HG03064 (cell line): ENCODE results near the gene TMC7.

Source experiments
- ATAC-seq: cut with Tn5 transposase; IDR thresholded peaks from one replicate; pipeline ENCODE4 v1.9.1; 2021; ENCODE audit warnings: low read depth; ENCODE audit not compliant: unreplicated experiment

Gene TMC7

DNA sequence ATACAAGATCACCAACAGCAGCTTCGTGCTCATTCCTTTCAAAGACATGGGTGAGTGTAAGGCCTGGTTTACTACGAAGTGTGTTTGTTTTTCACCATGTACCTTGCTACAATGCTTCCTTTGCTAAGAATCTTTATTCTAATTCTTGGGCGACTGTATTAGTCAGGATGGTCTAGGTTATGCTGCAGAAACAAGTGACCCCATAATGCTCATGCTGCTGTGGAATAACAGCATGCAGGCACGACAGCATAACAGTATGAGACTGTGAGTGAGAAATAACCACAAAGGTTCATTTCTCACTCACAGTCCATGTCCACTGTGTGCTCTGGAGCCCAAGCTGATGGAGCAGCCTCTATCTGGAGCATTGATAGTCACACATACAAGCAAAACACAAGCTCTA lies 38.0 kb downstream of the TMC7 start:
- no peak for ATAC-seq

DNA sequence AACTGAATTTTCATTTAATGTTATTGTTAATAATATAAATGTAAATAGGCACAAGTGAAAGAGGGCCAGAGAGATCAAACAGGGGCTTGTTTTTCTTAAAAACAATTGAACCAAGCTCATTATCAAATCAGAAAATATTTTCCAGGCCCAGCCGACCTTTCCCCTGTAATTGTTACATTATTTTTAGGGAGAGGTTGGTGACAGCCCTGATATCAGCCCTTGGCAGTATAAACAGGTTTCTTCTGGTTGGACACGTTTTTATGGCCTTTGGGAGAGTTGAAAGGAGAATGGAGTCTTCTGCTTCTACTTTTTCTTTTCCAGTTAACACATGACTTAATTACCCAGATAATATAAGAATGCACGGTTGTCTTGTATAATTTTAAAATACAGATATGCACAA lies 43.7 kb downstream of the TMC7 start:
- no peak for ATAC-seq

DNA sequence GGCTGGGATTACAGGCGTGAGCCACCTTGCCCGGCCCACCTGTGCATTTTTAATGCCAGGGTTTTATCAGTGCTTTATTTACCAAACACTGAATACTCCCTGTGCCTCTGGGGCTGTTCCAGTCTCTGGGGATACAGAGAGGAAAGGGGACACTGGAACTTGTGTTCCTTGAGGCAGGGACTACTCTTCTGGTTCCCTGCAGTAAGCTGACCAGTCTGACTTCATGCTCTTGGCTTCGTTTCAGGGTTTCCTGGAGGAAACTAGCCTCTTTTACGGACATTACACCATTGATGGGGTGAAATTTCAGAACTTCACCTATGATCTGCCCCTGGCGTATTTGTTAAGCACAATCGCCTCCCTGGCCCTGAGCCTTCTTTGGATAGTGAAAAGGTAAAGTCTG lies 46.2 kb downstream of the TMC7 start:
- ATAC-seq = no peak

DNA sequence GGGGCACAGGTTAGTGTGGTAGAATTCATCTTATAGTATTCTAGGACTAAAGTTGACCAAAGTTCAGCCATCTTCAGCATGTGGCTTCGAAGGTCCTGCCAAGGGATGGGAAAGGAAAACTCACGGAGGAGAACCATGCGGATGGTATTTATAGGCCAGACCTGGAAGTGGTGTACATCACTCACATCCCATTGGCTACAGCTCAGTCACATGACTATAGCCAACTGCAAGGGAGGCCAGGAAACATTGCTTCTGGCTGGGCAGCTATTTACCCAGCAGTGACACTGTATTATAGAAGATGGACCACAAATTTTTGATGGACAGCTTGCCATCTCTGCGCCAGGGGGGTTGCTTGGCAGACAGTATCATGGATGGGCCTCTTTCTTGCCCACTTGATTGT lies 48.0 kb downstream of the TMC7 start:
- ATAC-seq = no peak

DNA sequence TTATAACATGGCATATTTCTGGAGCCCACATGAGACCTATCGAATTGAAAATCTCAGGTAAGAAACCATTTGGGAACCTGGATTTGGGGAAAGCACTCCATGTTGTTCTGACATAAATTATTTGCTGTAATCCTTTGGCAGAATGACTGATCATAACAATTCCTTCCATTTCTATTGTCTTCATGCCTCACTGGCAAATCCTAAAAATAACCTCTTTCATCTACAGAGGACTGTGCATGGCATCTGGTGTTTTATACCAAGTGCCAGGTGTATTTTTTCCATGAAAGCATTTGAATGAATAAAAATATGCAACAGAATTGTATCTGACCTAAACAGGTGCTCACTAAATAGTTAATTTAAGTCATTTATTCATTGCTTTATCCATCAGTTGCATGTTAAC lies 50.0 kb downstream of the TMC7 start:
- ATAC-seq = no peak

DNA sequence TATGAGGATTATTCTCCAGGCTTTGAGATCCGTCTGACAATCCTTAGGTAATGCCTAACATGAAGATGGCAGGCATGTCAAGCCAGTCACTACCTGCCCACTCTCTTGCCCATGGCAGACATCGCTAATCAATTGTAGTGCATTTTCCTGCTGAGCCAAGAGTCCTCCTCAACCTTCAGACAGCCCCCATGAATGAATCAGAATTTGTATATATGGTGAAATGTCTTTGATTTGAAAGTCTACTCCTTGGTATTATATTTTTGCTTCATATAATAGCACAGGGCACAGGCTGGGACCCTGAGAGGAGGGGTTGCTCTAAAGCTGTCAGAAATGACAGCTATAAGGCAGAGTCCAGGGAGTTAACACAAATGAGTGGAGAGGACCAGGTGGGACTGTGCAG lies 56.7 kb downstream of the TMC7 start:
- no peak for ATAC-seq

DNA sequence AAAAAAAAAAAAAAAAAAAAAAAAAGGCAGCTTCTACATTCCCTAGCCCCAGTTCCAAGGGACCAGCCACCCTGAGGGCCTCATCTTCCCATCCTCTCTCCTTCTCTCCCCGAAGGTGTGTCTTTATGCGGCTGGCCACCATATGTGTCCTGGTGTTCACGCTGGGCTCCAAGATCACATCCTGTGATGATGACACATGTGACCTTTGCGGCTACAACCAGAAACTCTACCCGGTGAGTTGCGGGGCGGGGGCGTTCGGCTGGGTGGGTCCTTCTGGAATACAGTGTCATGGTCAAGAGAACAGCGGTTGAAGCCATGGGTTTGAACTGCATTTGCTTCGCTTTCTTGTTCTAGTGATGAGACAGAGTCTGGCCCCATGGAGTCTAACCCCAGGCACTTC lies 61.0 kb downstream of the TMC7 start:
- no peak for ATAC-seq

DNA sequence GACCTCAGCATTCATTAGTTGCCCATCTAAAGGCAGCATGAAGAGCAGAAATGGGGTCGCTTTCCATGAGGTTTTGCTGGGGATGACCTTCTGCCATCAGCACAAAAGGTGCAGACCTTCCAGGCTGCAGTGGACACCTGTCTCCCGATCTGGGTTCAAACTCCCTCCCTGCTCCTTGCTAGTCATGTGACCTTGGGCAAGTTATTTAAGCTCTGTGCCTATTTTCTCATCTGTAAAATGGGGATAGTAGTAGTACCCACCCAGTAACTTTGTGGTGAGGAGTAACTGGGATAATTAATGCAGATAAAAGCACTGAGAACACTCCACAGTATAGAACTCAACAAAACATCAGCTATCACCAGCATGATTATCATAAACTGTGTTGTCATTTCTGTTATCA lies 62.3 kb downstream of the TMC7 start:
- no peak for ATAC-seq

DNA sequence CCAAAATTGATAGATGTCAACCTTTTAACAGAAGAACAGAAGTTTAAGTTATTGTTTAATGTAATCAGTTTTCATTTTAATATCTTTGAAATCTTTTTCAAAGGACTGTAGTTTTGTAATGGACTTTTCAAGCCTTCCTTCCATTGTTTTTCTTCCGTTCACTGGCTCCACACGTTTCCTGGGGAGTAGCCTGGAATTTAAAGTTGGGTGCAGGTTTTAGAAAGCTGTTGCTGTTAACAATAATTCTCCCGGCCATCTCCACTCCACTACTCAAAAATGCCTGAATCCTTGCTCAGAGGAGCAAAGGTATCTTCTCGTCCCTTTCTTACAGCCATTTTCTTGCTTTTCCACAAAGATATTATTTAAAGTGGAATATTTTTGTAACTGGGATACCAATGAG lies 79.0 kb downstream of the TMC7 start:
- ATAC-seq = no peak

DNA sequence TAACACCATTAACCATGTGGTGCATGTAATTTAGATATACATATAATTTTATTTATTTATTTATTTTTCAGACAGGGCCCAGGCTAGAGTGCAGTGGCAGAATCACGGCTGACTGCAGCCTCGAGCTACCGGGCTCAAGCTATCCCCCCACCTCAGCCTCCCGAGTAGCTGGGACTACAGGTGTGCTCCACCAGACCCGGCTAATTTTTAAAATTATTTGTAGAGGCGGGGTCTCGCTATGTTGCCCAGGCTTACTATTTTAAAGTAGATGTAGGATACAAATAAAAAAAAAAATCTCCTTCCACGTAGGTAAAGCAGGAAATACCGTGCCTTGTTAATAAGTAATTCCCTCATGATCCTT lies 83.2 kb downstream of the TMC7 start:
- no peak for ATAC-seq

DNA sequence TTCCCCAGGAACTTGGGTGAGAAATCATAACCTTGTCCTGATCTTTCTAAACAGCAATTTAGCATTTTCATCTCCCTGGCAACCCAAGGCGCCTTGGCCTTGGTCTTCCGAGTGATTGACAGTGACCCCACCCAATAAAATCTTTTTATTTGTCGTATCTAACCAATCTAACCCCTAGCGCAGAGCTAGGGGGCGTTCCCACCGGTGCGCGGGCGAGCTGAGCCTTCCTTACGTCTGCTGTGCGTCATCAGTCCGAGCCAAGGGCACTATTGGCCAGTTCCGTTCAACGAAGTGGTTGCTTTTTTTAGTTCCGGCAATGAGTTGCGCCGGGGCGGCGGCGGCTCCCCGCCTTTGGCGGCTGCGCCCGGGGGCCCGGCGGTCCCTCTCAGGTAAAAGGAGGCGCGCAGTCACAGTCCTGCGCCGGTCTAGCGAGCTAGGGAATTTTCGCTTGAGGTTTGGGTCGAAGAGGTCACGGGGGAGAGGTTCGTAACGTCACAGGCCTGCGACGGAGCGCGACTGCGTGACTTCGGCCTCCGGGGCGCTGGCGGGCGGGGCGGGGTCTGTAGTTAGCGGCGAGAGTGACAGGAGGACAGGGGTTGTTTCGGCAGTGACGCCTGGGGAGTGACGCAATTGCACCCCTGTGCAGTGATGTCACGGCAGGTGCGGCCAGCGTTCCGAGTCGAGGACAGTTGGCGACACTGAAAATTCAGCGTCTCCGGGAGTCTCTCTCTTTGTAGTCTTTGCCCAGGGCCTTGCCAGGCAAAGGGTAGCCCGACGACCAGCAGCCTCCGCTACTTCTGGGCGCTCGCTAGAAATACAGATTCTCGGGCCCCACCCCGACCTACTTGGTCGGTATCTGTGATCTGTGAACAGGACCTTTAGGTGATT lies 83.9 kb downstream of the TMC7 start, which contains the start of gene COQ7:
Gene COQ7, plus strand, starts transcription at position 266 of the 888 bp plus-strand sequence. Its CDS starts 51 bp downstream, at position 317.
- ATAC-seq = peak; percentile 88

DNA sequence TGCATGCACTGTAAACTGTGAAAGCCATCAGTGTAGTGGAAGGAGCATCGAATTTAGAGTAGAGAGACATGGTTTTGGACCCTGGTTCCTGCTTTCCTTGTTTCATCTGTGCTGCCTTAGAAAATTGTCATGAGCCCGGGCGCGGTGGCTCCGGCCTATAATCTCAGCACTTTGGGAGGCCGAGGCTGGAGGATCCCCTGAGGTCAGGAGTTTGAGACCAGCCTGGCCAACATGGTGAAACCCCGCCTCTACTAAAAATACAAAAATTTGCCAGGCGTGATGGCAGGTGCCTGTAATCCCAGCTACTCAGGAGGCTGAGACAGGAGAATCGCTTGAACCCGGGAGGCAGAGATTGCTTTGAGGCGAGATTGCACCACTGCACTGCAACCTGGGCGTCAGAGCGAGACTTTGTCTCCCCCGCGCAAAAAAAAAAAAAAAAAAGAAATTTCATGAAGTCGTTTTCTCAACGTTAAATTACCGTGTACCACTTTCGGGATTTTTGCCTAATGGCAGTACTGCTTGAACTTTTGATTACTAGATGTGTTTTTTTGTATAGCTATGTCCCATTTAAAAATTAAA lies 84.6 kb downstream of the TMC7 start:
- ATAC-seq = no peak

DNA sequence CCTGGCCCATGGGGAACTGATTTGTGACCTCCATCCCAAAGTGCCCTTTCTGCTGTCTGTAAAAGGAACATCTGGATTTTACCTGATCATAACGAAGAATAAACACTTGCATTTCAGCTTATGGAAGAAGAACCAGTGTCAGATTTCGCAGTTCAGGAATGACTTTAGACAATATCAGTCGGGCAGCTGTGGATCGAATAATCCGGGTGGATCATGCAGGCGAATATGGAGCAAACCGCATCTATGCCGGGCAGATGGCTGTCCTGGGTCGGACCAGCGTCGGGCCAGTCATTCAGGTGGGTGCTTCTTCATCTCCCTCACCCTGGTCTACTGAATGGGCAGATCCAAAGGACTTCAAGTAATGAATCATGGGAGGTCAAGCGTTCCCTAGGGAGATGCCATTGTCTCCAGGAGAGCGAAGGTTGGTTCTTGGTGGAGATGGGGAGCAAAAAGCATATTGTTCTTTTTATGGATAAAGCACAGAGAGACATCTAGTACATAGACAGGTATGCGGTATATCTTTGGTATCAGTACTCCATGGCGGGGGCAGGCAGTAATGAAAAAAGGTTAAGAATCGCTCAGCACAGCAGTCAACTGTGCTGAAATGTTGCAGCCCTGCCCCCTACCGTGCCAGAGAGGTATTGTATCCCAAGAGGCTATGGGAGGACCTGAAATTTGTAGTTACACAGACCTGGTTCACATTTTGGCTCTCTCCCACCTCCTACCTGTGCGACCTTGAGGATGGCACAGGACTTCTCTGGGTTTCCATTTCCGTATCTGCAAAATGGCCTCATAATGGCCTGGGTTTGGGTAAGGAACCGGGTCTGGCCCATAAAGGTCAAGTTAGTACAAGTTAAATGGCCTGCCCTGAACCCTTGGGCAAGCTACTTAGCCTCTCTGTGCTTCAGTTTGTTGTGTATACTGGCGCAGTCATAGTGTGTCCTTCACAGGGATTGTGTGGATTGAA lies 88.4 kb downstream of the TMC7 start:
- ATAC-seq = no peak

DNA sequence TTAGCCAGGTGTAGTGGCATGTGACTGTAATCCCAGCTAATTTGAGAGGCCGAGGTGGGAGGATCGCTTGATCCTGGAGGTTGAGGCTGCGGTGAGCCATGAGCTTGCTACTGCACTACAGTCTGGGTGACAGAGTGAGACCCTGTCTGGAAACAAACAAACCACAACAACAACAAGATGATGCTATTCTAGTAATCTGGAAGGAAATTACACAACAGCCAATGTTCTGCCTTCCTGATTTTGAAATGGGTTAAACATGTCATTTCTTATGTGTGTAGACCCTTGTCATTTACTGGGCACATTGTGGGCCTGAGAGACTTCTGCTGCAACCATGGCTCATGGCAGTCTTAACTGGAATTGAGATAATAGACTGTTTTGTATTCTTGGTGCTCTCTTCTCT lies 89.6 kb downstream of the TMC7 start:
- ATAC-seq = no peak

DNA sequence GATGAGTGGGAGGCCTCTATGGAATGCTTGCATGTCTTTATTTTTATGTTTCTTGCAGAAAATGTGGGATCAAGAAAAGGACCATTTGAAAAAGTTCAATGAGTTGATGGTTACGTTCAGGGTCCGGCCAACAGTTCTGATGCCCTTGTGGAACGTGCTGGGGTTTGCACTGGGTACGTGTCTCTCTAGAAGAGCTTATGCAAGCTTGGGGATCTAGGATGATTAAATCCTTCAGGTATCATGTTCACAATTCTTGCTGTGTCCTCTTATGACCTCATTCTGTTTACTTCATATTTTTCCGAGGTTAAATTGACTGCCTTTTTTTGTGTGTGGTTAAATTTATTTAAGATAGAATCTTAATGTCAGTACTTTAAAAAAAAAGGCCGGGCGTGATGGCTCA lies 90.1 kb downstream of the TMC7 start:
- ATAC-seq = no peak

DNA sequence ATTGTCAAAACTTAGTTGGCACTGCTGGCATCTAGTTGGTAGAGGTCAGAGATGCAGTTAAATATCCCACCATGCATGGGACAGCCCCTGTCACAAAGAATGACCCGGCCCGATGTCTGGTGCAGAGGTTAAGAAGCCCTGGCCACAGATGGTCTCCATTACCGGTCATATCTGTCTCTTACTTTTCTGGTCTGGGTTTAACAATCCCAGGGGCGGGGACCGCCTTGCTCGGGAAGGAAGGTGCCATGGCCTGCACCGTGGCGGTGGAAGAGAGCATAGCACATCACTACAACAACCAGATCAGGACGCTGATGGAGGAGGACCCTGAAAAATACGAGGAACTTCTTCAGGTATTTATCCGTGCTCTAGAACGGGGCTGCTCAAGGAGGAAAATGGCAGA lies 91.8 kb downstream of the TMC7 start:
- no peak for ATAC-seq

DNA sequence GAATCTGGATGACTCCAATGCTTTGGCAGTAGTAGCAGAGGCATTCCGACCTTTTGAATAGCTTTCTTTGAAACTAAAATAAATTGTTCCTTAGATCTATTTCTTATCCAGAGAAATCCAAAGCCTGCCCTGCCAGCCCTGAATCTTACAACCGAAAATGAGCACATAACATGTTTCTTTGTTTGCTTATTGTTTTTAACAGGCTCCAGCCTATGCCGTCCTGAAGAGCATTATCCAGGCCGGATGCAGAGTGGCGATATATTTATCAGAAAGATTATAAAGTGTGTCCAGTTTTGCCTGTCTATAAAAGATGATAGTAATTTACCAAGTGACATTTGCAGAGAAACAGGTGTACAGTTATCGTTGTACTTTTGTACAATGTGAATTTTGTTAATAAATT lies 94.1 kb downstream of the TMC7 start:
- no peak for ATAC-seq

DNA sequence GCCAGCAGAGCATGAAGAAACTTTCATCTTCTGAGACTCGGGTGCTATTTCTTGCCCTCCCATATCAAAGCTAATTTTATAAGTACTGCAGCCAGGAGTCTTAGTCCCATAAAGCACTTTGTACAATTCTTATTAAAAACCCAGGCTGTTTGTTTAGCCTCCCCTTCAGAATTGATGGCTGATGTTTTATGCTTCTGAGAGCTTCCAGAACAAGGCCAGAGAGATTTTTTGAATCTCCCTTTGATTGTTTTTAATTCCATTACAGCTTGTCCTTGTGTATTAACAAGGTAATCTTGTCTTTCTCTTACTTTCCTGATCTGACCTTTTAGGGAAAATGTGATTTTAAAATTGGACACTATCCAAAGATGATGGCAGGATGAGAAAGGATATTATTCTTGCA lies 99.9 kb downstream of the TMC7 start:
- ATAC-seq = no peak

DNA sequence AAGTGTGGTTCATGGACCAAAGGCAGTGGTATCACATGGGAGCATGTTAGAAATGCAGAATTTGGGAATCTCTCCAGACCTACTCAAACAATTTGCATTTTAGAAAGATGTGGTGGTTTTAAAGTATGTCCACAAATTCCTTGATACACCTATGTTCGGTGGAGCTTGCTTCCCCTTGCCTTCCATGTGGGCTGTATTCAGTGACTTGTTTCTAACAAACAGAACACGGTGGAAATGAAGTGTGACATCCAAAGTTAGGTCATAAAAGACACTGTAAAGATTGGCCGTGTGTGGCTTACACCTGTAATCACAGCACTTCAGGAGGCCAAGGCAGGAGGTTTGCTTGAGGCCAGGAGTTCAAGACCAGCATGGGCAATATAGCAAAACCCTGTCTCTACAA lies 100.4 kb downstream of the TMC7 start:
- ATAC-seq = no peak

DNA sequence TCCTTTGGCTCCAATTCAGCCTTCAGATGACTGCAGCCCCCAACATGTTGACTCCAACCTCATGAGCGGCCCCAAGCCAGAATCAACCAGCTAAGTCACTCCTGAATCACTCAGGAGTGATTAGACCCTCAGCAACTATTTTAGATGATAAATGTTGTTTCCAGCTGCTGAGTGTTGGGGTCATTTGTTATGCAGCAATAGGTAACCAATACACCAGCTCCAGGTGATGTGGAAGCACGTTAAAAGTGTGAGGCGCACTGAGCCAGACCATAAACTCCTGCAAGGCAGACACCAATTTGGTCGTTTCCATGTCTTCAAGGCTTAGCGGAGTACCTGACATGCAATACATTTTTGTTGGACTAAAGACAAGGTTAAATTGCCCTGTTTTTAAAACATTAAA lies 101.1 kb downstream of the TMC7 start:
- no peak for ATAC-seq

DNA sequence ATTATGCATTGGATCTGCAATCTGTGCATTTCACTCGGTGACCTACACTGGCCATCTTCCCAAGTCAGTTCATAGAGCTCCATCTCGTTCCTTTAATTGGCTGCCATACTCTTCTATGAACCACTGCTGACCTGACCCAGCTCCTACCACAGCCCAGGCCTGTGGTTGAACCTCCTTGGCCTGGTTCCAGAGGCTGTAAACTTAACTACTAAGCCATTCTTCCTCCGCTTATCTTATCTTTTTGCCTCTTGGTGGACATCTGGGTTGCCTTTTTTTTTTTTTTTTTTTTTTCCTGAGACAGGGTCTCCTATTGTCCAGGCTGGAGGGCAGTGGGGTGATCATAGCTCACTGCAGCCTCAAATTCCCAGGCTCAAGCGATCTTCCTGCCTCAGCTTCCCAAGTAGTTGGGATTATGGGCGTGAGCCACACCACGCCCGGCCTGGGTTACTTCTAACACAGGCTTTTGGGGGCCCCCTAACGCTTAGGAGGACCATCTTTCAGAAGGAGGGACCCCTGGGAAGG lies 102.0 kb downstream of the TMC7 start:
- no peak for ATAC-seq
